ENCODE data around the gene QARS1.

The QARS1 gene

GRCh38 chr3:49120438-49121131, 16.0 kb upstream of the QARS1 start, which contains the start of gene USP19:
Gene USP19, minus strand, starts transcription at chr3:49120823. Its CDS starts 1,678 bp downstream, at chr3:49119145.
- peak; percentile 71 for DNase-seq (ENCODE audit: low read depth, low spot score)

GRCh38 chr3:49120096-49120437, 15.5 kb upstream of the QARS1 start:
- no peak for DNase-seq (ENCODE audit: low read depth, low spot score)

DNA sequence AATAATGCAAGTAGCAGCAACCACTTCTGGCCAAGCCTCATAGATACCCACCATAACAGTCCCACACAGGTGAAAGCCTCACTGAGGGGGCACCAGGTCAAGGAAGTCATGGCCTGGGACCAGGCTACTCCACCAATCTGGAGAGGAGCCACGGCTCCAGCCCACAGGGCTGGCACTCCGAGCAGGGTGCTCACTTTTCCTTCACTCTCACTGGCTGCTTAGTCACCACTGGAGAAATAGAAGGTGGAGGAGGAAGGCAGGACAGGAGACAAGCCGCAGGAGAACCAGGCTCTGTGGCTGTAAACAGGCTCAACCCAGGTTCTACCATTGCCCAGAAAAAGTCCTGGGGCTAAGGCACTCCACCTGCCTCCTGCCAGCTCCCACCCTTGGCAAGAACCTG, 14.9 kb upstream of the QARS1 start:
- DNase-seq (ENCODE audit: low read depth, low spot score): no peak

DNA sequence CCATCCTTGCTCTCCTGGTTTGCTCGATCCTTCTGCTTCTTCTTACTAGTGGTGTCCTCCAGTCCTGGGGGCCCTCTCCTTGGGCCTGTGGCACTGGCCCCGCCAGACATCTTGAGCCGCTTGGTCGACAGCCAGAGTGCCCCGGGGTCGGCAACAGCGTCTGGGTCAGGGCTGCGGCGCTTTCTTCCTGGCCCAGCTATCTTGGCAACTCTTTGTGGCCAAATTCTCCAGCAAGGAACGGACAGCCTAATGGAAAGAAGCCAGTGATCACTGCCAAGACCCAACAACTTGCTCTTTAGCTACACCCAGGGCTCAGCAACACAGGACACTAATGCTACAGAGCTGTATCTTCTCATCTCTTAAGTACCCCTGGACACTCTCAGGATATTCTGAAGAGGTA, 14.5 kb upstream of the QARS1 start:
- no peak for DNase-seq (ENCODE audit: low read depth, low spot score)

DNA sequence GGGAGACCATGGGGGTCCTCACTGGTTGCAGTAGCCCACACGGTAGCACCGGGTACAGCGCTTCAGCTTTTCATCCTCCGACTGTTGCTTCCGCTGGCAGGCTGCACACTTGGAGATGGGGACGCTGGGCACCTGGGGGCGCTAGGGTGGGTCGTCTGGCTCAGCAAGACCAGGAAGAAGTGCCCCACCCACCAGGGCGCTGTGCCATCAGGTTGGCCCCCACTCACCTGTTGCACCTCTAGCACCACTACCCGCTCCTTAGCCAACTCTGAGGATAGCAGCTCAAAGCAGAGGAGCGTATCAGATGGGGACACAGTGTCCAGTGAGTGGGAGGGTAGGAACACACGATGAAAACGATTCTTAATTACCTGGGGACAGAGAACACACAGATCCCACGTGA, 7.7 kb upstream of the QARS1 start:
- no peak for DNase-seq (ENCODE audit: low read depth, low spot score)

DNA sequence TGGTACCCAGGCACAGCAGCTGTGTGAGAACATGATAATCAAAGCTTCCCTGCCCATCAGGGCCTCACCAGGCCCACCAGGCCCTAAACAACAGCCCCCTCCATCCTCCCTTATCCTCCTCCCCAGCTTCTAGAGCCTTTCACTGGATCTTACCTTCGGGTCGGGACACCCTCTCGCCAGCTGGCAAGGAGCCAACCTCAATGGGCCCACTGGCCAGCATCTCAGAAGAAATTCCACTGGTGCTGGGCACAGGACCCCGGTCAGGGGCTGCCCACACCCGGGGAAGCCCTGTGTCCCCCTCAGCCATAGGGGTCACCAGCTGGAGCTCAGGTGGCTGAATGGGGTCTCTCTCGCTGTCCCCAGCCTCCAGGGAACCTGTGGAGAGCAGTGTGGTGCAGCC, 6.8 kb upstream of the QARS1 start:
- no peak for DNase-seq (ENCODE audit: low read depth, low spot score)

- DNase-seq (ENCODE audit: low read depth, low spot score): no peak
These were observed 6.2 kb upstream of the QARS1 start for GRCh38 chr3:49110780-49111179.

DNA sequence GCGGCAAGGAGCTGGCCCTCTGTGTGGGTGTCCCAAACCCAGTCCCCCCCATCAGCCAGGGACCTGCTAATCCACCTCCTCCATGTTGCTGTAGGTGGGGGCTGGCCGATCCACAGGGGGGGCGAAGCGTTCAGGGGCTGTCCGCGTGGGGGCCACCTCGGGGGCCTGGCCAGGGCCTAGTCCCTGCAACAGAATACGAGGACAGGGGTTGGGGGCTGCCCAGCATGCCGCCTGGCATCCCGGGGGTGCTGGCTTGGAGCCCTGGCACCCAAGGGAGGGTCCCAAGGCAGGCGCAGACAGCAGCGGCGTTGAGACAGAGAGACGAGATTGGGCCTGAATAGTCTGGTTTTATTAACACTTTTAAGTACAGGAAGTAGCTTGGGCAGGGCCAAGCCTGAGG, 3.8 kb upstream of the QARS1 start:
- no peak for DNase-seq (ENCODE audit: low read depth, low spot score)

DNA sequence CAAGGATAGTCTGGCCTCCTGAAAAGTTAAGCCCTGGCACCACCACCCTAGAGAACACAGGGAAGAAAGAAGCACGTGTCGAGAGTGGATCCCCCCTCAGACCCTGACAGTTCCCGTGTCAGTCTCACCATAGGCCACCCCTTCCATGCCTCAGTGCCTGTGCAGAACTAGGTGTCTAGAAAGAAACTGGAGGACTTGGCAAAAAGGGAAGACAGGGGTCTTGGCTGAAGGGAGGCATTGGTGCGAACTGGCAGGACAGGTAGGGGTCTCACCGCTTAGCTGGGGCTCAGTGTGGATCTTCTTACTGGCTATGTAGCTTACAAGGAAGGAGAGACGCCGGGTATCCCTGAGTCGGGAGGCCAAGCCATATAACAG, 518 bp downstream of the QARS1 start:
- DNase-seq (ENCODE audit: low read depth, low spot score): no peak

DNA sequence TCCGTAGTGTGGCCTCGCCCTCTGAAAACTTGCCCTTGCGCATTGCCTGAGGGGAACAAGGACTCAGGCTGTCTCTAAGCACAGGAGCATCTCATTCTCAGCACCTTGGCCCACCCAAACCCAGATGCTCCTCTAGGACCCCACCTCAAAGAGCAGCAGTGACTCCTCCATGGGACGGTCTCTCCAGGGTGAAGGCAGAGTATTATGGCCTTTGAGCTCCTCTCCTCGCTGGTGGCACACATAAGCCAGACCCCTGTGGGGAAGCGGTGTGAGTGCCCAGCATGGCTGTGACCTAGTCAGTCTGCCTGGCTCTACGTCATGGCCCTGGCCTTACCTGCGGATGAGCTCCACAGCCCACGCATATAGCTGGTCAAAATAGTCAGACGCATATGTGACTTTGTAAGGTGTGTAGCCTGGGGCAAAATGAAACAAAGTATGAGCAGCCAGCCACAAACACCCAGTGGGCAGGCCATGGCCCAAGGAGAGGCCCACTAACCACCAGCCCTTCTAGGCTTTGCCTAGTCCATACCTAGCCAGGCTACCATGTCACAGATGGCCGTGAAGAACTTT, 4.4 kb downstream of the QARS1 start:
- DNase-seq (ENCODE audit: low read depth, low spot score): no peak

GRCh38 chr3:49098910-49099630, 5.5 kb downstream of the QARS1 start:
- DNase-seq (ENCODE audit: low read depth, low spot score): no peak

DNA sequence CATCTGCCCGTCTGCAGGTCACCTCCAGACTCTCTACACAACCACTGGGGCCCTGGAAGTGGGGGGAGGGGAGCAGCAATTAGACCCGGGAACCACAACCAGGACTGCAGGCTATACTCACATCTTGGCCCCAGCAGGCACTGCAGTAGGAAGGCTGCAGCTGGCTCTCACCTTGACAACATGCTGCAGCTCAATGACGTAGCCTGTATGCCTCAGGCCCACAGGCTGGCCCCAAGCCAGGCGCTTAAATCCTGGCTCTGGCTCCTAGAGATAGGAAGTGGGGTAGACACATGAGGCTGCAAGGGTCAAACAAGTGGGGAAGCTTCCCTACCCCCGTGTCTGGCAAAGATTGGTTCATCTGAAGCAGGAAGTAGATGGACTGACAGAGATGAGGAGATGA, 6.1 kb downstream of the QARS1 start:
- DNase-seq (ENCODE audit: low read depth, low spot score): no peak

DNA sequence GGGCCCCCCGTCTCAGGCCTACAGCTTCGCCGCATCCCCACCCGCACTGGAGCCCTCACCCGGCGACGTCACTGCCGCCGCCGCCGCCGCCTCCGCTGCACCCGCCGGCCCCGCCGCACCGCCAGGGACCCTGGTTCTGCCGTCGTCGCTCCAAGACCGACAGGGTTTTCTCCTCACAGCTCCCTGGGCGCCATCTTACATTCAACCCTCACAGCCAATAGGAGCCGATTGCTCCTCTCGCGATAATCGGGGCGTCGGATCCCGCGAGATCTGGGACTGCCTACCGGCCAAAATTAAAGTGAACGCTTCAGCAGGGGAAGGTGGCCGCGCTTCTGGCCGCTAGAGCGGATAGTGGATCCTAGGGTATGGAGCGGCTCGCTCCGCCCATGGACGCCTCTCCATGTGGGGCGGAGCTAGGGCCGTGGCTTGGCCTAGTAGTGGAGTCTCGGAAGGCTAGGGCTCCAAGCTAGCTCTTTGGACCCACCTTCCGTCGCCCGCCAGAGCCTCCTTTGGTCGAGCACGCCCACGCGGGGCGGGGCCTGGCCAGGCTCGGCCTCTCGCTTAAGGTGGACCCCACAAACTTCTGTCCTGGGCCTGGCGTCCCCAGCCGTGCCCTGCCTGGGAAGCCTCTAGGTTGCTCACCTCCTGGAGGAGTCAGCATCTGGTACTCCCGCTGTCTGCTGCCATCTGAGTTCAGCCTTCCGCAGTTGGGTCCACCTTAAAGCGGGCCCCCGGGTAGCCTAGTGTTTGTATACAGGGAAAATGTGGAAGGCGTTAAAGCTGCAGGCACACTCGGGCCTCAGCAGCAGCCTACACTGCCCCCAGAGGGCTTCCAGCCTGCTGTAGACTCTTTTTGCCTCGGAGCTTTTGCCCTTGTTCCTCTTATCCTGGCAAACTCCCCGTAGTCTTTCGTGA, 10.4 kb downstream of the QARS1 start, which contains the start of gene QRICH1:
TSS of gene QRICH1 (minus strand) at position 219 of the 915 bp plus-strand sequence. CDS start 17,054 bp downstream, outside the sequence.
- peak; percentile 95 for DNase-seq (ENCODE audit: low read depth, low spot score)

DNA sequence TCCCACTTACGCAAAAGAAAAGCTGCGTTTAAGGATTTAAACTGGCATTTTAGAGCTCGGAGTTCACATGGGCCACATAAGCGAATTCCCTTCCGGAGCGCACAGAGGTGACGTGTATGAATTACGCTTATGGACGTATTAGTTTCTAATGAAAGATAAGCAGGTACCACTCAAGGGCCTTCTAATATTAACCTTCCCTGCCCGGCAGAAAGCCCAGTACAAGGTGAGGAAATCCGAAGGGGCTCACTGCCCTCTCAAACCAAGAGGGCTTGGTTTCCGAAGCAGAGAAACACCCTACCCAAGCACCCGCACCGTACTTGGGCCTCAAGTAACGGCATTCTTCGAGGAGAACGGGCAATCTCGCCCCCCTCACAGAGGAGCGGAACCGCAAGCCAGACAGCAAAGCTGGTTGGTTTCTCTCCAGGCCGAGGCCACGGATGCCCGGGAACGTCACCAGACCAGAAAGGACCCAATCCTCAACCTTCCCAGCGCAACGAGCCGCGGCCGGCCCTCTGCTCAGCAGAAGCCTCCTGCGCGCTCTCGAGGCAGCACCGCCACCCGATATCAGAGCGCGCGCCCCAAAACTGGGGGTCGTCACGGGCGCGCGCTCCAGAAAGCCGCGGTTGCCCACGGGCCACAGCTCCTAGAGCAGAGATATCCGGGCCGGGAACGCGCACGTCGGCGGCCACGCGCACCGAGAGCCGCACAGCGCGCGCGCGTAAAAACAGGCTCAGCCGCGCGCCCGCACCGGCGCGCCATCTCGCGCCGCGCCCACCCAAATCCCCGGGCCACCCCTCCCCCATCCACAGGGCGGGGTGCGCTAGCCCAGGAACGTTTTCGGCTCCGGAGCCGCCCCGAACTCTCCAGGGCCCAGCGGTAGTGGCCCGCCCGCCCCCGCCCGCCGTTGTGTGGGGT, 11.4 kb downstream of the QARS1 start:
- DNase-seq (ENCODE audit: low read depth, low spot score): peak; percentile 43

GRCh38 chr3:49081429-49081828, 23.1 kb downstream of the QARS1 start:
- no peak for DNase-seq (ENCODE audit: low read depth, low spot score)

GRCh38 chr3:49079270-49079669, 25.3 kb downstream of the QARS1 start:
- no peak for DNase-seq (ENCODE audit: low read depth, low spot score)

GRCh38 chr3:49076646-49077045, 27.9 kb downstream of the QARS1 start:
- DNase-seq (ENCODE audit: low read depth, low spot score): no peak

GRCh38 chr3:49076116-49076515, 28.4 kb downstream of the QARS1 start:
- DNase-seq (ENCODE audit: low read depth, low spot score): no peak

- DNase-seq (ENCODE audit: low read depth, low spot score): no peak
These were observed 46.5 kb downstream of the QARS1 start for GRCh38 chr3:49058011-49058410.

DNA sequence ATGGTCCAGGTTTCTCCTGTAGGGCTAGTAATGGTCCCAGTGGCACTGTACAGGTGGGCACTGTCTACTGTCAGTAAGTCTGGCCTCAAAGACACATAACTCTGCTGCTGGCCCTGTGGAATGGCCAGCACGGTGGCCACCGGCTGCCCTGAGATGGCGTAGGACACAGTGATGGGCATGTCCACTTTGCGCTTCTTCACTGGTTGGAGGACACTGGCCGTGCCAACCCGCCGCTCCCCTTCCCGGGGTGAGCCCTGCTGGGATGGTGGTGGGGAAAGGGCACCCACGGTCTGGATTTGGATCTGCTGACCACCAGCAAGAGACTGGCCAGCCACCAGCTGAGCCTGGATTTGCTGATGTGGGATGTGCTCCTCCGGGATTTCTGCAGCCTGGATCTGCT, 47.3 kb downstream of the QARS1 start:
- DNase-seq (ENCODE audit: low read depth, low spot score): no peak

GRCh38 chr3:49054344-49054862, 50.2 kb downstream of the QARS1 start:
- no peak for DNase-seq (ENCODE audit: low read depth, low spot score)
